ENCODE data around the gene UBAC1.
"Not testable (repeated sequence)": the region's sequence is repeated elsewhere in the genome, so short reads cannot be mapped to it uniquely, and the experiment has no call there.

The UBAC1 gene

DNA sequence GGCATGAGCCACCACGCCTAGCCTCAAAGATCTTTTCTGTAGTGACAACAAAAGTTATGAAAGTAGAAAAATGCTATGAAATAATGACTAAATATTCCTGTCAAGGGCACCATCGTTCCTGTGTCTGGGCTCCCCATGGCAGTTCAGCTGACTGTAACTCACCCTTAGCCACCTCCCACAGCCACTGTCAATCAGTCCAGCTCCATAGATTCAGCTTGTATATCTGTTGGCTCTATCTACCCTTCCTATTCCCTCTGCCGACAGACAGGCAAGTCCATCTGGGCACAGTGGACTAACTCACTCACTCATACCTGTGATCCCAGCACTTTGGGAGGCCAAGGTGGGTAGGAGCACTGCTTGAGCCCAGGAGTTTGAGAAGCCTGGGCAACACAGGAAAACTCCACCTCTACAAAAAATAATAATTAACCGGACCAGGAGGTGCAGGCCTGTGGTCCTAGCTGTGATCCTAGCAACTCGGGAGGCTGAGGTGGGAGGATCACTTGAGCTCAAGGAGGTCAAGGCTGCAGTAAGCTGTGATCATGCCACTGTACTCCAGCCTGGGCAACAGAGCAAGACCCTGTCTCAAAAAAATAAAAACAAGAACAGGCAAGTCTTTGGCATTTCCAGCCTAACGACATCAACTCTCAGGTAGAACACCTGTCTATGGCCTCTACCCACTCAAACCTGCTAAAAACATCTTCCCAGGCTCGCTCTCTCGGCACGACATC is 60.0 kb downstream of the UBAC1 start:
- DNase-seq (no peak), ATAC-seq (no peak)

DNA sequence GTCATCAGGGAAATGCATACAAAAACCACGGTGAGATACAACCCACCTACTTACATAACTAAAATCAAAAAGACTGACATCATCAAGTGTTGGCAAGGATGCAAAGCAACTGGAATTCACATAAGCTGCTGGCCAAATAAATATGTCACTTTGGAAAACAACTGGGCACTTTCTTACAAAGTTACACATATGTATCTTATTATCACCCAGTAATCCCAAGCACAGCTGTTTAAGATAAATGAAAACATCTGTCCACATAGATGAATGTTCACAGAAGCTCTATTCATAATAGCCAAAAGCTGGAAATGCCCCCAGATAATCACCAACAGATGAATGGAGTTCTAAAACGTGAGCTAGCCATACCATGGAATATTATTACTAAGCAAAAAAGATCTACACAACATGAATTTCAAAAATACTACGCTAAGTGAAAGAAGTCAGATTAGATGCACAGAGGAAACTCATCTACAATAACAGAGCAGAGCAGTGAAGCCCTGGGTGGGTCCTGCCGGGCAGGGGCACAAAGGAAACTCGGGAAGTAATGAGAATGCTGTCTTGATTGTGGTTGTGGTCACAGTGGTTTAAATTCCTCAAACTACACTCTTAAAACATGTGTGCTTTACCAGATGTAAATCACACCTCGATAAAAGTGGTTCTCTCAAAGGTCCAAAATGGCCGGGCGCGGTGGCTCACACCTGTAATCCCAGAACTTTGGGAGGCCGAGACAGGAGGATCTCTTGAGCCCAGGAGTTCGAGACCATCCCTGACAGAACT is 62.4 kb downstream of the UBAC1 start:
- DNase-seq (no peak), ATAC-seq (no peak)

DNA sequence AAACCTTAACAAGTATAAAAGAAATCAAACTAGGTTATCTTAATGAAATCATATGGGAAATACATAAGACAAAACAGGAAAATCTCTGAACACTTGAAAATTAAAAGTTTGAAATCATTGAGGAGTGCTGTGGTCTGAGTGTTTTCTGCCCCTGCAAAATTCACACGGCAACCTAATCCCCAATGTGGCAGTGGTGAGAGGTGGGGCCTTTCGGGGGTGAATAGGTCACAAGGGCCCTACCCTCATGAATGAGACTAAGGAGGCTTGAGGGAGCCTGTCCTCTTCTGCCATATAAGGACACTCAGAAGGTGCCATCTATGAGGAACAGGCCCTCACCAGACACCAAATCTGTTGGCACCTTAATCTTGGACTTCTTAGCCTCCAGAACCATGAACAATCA is 64.5 kb downstream of the UBAC1 start:
- ATAC-seq = no peak
- DNase-seq = no peak

DNA sequence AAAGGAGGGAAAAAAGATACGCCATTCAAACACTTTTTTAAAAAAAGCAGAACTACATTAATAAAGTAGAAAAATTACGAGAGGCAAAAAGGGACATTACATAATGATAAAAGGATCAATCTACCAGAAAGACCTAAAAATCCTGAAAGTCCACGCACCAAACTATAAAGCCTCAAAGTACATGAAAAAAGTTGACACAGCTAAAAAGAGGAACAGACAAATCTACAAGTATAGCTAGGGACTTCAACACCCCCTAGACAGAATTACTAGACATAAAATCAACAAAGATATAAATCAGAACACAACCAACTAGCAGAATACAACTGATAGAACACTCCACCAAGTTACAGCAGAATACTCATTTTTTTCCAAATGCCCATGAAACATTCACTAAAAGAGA is 65.0 kb downstream of the UBAC1 start:
- no peak for ATAC-seq

DNA sequence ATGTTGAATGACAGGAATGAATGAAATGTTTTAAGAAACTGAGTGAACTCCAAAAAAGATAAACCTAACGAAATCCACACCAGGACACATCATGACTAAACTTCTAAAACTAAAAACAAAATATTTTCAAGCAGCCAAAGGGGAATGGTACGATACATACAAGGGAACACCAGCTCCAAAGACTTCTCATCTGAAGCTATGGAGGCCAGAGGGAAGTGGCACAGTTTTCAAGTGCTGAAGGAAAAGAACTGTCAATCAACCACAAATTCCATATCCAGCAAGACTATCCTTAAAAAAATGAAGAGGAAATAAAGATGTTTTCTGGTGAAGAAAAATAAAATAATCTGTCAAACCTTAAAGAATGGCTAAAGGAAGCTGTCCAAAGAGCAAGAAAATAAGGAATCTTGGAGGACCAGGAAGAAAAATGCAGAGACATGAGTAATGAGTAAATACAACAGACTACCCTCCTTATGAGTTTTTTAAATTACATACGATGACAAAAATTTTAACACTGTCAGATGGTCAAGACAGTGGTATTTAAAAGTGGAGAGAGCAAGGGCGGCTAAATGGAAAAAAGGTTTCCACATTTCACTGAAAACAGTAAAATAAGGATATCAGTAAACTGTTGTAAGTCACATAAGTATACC is 65.8 kb downstream of the UBAC1 start:
- no peak for DNase-seq
- ATAC-seq = no peak

More for the DNA sequence above, 65.0 kb downstream of the UBAC1 start:
- DNase-seq = no peak

DNA sequence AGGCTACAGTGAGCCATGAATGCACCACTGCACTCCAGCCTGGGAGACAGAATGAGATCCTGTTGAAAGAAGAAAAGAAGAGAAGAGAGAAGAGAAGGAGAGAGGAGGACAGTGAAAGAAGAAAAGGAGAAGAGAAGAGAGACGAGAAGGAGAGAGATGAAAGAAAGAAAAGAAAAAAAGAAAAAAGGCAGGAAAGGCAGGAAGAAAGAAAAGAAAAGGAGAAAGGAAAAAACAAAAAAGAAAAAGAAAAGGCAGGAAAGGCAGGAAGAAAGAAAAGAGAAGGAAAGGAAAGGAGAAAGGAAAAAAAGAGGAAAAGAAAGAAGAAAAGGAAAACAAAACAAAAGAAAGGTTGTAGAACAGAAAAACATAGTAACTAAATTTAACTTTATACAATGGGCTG is 68.1 kb downstream of the UBAC1 start:
- ATAC-seq = no peak
- no peak for DNase-seq

DNA sequence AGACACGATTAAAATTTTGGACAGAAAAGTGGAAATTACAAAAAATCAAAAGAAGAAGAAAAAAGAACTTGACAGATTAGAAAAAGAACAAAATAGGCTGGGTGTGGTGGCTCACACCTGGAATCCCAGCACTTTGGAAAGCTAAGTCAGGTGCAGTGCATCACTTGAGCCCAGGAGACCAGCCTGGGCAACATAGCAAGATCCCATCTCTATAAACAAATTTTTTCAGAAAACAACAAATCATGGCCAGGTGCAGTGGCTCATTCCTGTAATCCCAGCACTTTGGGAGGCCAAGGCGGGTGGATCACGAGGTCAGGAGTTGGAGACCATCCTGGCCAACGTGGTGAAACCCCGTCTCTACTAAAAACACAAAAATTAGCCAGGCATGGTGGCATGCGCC is 68.8 kb downstream of the UBAC1 start:
- not testable (repeated sequence) for DNase-seq, ATAC-seq

DNA sequence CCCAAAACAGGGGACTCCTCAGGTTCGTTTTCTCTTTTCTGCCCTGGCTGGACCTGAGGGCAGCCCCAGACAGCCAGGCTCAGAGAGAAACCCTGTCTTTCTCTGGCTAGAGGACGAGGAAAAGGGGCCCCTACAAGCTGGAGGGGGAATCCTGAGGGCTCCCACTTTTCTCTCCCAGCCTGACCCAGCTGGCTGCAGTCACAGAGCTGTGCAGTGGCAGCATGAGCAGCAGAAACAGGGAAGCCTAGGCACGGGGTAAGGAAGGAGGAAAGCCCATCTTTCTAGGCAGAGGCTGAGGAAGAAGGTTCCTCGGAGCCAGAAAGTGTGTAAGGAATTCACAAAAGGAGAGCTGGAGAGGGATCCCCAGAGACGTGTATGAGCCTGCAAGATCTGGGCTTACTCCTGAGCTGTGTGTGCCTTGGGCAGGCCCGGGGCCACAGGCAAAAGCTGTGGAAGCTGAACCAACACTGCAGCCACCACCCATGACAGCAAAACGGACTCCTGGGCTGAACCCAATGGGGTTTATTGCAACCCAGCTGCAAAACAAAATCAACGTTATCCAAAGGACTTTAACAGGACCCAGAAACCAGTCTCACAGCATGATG is 70.0 kb downstream of the UBAC1 start:
- DNase-seq = no peak
- no peak for ATAC-seq

DNA sequence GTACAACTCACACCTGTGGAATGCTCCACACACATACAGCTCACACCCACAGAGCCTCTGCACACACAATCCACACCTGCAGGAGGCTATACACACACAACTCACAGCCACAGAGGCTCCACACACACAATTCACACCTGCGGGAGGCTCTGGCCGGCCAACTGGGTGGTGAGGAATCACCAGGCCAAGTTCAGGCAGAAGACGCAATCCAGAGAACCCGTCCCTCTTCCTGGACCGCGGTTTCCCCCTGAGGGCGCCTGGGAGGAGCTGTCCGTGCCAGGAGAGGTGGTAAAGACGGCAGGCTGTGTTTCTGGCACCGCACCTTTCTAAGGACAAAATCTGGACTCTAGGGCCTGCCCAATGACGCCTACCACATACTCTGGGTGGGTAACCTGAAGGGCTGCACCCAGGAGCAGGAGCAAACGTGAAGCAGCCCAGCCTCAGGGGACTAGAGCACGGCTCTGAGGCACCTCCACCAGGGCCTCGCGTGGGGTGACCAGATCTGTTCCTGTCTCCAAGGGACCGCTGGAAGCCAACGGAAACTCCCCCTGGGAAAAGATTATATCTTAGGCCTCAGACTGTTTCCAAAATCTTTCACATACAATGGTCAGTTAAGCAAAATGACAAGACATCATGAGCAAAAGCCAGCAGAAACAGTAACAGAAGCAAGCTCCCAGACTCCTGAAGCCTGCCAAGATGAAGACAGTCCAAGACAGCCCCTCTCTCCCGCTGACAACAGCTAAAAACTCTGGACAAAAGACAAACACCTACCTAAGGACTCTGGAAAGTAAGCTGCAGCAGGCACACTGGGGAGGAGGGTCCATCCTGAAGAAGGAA is 70.8 kb downstream of the UBAC1 start:
- DNase-seq = no peak
- no peak for ATAC-seq

DNA sequence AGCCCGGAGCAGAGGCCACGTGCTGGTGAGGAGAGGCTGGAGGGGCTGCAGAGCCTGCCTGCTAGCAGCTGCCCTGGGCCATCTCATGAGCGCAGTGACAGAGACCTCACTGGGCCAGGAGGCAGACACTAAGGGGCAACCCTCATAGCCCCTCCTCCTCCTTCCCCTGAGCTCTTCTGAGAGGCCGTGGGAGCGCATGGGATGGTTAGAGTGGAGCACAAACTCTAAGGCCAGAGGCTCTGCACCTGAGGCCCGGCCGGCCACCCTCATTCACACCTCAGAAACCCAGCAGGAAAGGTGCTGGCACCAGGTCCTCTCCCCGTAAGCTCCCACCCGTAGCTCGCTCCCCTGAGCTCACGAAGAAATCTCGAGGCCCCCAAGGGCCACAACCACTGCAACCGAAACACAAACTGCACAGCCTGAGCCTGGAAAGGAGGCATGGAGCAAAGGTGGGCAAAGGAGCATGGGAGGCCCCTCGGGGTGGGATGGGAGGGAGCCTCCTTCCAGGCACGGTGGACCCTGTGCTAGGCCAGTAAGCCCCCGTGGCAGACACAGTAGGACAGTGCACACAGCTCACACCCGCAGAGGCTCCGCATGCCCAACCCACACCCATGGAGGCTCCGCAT is 71.5 kb downstream of the UBAC1 start:
- ATAC-seq (no peak), DNase-seq (no peak)

DNA sequence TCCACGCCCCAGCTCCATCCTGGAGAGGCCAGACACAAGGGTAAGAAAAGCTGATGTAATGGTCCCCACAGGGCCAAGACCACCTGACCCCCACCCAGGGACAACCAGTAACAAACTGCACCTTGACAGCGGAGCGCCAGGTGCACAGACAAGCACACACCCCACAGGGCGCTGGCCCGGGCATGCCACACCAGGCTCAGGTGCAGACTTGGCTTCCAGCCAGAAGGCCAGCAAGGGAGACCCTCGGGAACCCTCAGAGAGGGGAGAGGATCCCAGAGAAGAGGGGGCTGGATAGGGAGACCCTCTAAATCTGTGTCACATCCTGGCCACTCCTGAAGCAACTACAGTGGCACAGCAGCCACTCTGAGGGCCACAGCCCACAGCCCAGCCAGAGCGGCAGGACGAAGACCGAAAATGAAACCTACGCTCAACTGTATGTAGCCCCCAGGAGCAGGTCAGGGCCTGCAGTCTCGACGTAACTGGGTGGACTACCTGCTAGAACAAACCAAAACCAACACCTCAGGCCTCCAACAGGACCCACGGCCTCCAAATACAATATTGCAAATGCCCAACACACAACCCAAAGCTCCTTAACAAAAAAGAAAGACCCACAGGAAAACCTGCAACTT is 72.3 kb downstream of the UBAC1 start:
- ATAC-seq = no peak

DNA sequence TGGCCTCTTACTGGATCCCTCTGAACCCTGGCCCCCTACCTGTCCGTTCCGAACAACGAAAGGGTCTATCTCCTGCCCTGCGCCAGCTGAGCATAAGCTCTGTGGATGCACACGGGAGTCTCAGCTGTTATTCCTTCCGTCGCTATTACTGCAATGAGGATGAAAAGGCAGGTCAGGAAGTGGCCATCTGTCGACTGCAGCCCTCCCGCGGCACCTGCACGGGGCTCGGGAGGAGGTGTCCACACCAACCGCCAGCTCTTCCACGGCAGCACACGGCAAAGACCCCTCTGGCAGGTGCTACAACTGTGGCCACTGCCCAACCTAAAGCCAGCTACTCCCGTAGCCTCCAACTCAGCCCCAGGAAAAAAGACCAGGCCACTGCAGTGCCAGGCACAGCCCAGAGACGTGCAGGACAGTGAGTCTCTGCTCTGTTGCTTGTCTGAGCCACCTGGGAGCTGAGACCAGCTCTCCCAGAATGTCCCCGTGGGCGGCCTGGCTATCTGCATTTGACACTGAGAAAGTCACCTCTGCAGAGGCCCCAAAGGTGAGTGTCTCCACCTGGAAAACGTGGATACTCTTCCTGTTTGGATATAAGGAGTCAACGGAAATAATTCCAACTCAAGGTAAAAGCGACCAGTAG is 72.9 kb downstream of the UBAC1 start:
- ATAC-seq (no peak), DNase-seq (no peak)

More for the DNA sequence above, 72.3 kb downstream of the UBAC1 start:
- DNase-seq = no peak

DNA sequence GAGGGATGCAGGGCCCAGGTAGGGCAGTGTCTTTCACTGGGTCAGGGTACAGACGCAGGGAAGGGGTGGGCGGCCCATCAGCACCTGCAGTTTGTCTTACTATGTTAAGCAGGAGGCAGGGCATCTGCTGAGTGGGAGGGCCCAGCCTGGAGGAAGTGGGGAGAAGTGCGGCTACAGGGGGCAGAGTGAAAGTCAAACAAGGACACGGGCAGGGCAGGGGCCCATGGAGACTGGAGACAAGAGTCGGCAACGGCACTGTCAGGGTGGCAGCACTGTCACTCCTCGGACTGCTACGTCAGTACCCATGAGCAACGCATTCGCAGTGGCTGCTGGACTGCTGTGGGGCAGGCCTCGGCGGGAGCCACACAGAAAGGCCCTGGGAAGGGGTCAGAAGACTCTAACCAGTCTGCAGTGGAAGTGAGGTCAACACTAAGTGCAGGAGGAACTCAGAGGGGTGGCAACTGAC is 73.6 kb downstream of the UBAC1 start:
- ATAC-seq = peak; percentile 94
- peak; percentile 67 for DNase-seq

DNA sequence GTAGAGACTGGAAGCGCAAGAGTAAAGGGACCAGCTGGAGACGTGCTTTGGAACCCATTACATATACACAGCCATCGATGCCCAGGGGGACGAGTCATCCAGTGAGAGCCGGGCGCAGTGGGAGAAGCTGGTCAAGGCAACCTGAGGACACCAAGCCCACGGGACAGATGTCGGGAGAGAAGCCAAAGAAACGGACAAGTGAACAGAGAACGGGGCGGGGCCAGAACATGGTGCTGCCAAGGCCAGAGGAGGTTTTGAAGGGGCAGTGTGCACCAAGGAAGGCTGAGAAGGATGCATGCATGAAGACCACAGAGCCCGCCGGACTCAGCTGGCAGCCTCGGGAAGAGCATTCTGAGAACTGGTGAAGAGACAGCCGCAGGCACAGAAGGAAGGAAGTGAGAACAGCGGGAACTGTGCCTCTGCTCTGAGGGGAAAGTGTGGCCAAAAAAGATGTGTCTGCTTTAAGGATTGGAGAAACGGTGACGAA is 74.1 kb downstream of the UBAC1 start:
- DNase-seq (no peak), ATAC-seq (peak; percentile 8)

DNA sequence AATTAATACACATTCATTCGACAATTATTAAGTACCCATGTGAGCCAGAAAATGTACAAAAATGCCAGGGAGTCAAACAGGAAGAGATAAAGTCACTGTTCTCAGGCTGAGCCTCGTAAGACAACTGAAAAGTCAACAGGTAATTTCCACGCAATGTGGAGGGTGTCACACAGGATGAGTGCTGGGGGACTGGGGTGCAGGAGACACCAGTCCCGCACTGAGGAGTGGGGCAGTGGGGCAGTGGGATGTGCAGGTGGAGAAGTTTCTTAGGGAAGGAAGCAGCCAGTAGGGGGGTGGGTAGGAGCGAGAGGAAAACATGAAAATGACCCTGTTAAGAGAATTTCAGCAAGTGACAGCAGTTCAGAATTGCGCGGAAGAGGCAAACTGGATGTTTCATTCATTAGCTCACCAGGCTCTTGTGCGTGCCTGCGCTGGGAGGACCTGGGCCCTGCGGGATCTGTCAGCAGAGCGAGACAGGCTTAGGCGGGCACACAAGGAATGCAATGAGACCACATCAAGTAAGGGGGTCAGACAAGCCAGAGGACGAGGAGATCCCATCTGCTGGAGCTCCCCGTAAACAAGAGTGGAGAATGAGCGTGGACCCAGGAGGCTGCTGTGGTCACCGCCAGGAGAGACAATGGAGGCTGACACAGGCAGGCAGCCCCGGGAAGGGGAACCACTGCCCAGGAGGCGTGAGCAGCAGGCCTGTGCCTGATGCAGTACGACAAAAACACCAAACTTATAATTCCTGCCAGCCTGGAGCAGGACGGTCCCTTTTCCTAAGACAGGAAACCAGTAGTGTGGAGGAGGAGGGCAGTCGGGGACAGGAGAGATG is 74.8 kb downstream of the UBAC1 start:
- DNase-seq (no peak), ATAC-seq (no peak)

DNA sequence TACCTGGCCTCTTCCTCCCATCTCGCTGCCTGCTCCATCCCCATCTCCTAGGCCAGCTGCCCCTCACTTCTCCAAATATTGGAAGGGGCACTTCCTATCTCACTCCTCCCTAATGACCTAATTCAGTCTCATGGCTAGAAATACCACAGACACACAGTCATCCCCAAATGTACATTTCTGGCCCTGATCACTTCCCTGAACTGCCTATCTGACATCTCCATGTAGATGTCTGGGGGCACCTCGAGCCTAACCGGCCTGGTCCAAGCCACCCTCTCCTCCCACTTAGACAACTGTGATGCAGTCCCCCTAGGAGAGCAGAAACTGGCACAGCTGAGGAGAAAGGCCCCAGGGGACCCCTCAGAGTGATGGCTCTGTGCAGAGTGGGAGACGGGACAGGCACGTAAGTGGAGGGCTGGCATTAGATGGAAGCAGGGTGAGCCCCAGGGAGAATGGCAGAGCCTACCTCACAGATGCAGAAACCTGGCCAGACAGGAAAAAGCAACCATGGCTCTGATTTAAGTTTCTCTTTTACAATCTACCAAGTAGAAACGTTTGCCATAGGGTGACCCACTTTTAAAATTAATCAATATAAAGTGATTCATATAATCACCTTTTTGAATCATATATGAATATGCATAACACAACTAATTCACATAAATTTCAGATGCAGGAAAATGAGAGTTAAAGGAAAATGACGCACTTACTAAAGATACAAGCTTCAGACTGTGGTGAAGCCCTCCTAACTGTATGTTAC is 75.9 kb downstream of the UBAC1 start:
- DNase-seq = no peak
- ATAC-seq = no peak

DNA sequence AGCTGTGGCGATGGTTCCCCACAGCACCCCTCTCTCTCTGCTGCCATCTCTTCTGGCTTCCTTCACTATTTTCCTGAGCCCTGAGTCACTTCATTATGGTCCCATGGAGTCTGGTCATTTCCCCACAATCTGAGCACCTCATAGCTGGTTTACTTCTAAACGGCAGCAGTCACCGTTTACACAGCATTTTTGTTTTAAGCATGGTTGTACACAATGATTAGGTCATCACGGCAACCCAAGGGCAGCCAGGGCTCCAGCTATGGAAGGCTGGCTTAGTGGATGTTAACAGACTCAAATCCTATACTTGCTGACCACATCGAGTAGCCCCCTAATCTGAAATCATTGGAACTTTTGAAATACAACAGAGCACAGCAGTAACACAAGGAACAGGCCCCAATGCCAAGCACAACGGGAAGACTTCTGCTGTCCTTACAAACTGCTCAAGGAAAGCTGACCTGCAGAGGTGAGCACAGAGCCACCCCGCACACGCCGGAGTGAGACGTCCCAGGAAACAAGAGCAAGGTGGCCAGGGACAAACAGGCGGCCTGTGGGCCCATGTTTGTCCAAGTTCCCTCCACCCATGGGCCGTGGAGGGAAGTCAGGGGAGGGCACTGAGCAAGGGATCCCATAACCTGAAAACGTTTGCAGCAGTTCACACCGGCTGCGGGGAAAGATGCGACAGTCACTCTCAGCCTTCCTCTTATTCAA is 76.7 kb downstream of the UBAC1 start:
- DNase-seq (no peak), ATAC-seq (no peak)

All from stimulated activated naive CD8-positive, alpha-beta T cell treated with anti-CD3 and anti-CD28 coated beads, Interleukin-15, Interleukin-2, amounts not matched to agents 100 U/mL and 50 U/mL, for 24 hours (primary cell).